GM23338 (cell line): ENCODE data around the gene NDP. TPM values are rescaled to one million over a fixed set of nuclear protein-coding genes. Genes with fewer than 3 reads are reported as not detected.

Experiments
- ATAC-seq: fragments of 200-7000 bp; cut with Tn5 transposase; 3 replicates; pipeline ENCODE4 v1.9.1; 2020
- DNase-seq: peaks from one replicate; pipeline ENCODE4 v3.0.0-alpha.2; 2015; ENCODE audit warnings: low spot score
- H2AFZ ChIP-seq: fragments of 200-600 bp; sonication (generic); 2 replicates; pipeline ENCODE4 v1.8.0; 2016; ENCODE audit warnings: antibody characterized with exemption, mild to moderate bottlenecking, moderate library complexity
- H3F3A ChIP-seq: fragments of 200-600 bp; sonication (generic); replicated peaks from 2 replicates; pipeline ENCODE4 v1.8.0; 2017; ENCODE audit warnings: antibody characterized with exemption, mixed run types, low read depth
- H3K27ac ChIP-seq: fragments of 200-600 bp; sonication (generic); 2 replicates; pipeline ENCODE4 v1.6.1; 2016; ENCODE audit warnings: low read depth
- H3K27me3 ChIP-seq: fragments of 200-600 bp; sonication (generic); 2 replicates; pipeline ENCODE4 v1.8.0; 2016; ENCODE audit warnings: mild to moderate bottlenecking, mixed run types, moderate library complexity; ENCODE audit not compliant: insufficient read depth
- H3K36me3 ChIP-seq: fragments of 200-600 bp; sonication (generic); 2 replicates; pipeline ENCODE4 v1.8.0; 2016; ENCODE audit warnings: mild to moderate bottlenecking; ENCODE audit not compliant: insufficient read depth
- H3K4me1 ChIP-seq: fragments of 200-600 bp; sonication (generic); 2 replicates; pipeline ENCODE4 v1.8.0; 2016; ENCODE audit warnings: mild to moderate bottlenecking, moderate library complexity; ENCODE audit not compliant: insufficient read depth
- H3K4me2 ChIP-seq: fragments of 200-600 bp; sonication (generic); 2 replicates; pipeline ENCODE4 v1.7.1; 2017; ENCODE audit warnings: mixed run types
- H3K4me3 ChIP-seq: fragments of 200-600 bp; sonication (generic); 2 replicates; pipeline ENCODE4 v1.6.1; 2016; ENCODE audit warnings: mixed run types
- H3K79me2 ChIP-seq: fragments of 200-600 bp; sonication (generic); replicated peaks from 2 replicates; pipeline ENCODE4 v1.8.0; 2017; ENCODE audit warnings: mild to moderate bottlenecking; ENCODE audit not compliant: insufficient read depth
- H3K9me2 ChIP-seq: fragments of 200-600 bp; sonication (generic); 2 replicates; pipeline ENCODE4 v1.8.0; 2017; ENCODE audit not compliant: insufficient read depth
- H4K20me1 ChIP-seq: fragments of 200-600 bp; sonication (generic); replicated peaks from 2 replicates; pipeline ENCODE4 v1.8.0; 2017; ENCODE audit warnings: mild to moderate bottlenecking; ENCODE audit not compliant: insufficient read depth
- H3K27ac Mint-ChIP-seq: 2 replicates; pipeline ENCODE4 v1.8.0; 2020; ENCODE audit warnings: inconsistent platforms, mild to moderate bottlenecking, moderate library complexity, mixed read lengths
- H3K27me3 Mint-ChIP-seq: 3 replicates; pipeline ENCODE4 v1.8.0; 2022; ENCODE audit warnings: low read depth, mild to moderate bottlenecking, moderate library complexity, mixed read lengths, inconsistent platforms; ENCODE audit not compliant: insufficient read depth, poor library complexity
- H3K36me3 Mint-ChIP-seq: 3 replicates; pipeline ENCODE4 v1.8.0; 2021; ENCODE audit warnings: low read depth, mild to moderate bottlenecking, inconsistent platforms, moderate library complexity, mixed read lengths
- H3K4me1 Mint-ChIP-seq: 3 replicates; pipeline ENCODE4 v1.8.0; 2020; ENCODE audit warnings: mild to moderate bottlenecking, inconsistent platforms, mixed read lengths
- H3K4me3 Mint-ChIP-seq: 3 replicates; pipeline ENCODE4 v1.8.0; 2021; ENCODE audit warnings: moderate library complexity, mild to moderate bottlenecking, inconsistent platforms, mixed read lengths
- H3K9me3 Mint-ChIP-seq: 3 replicates; pipeline ENCODE4 v1.8.0; 2020; ENCODE audit warnings: moderate library complexity, mild to moderate bottlenecking, inconsistent platforms, mixed read lengths
- CREB1 ChIP-seq: fragments of 250-450 bp; sonication (Bioruptor Pico); IDR thresholded peaks from 2 replicates; pipeline ENCODE4 v1.5.0; 2020; ENCODE audit warnings: low read depth, mild to moderate bottlenecking, moderate library complexity
- CTCF ChIP-seq, 2 experiments: fragments of 200-600 bp in 1 of 2; sonication (generic) in 1 of 2; conservative IDR thresholded peaks; 2 replicates each; pipeline versions ENCODE4 v1.5.1 to v1.6.1; 2016 to 2017; ENCODE audit warnings: antibody characterized with exemption in 2 of 2, low read depth in 2 of 2, mild to moderate bottlenecking in 2 of 2, moderate library complexity in 1 of 2
- ETS1 ChIP-seq: IDR thresholded peaks from 2 replicates; pipeline ENCODE4 v1.6.1; 2016; ENCODE audit warnings: antibody characterized with exemption
- EZH2 ChIP-seq: fragments of 200-600 bp; sonication (generic); IDR thresholded peaks from one replicate; pipeline ENCODE4 v1.8.0; 2017; ENCODE audit warnings: antibody characterized with exemption, mild to moderate bottlenecking, low read depth; ENCODE audit not compliant: unreplicated experiment
- EZH2phosphoT487 ChIP-seq: fragments of 200-600 bp; sonication (generic); IDR thresholded peaks from one replicate; pipeline ENCODE4 v1.8.1; 2018; ENCODE audit warnings: antibody characterized with exemption; ENCODE audit not compliant: unreplicated experiment
- JUNB ChIP-seq: IDR thresholded peaks from one replicate; pipeline ENCODE4 v1.6.1; 2016; ENCODE audit warnings: antibody characterized with exemption; ENCODE audit not compliant: unreplicated experiment
- NANOG ChIP-seq: IDR thresholded peaks from 2 replicates; pipeline ENCODE4 v1.6.1; 2016; ENCODE audit warnings: antibody characterized with exemption, borderline replicate concordance
- POLR2AphosphoS5 ChIP-seq: IDR thresholded peaks from 2 replicates; pipeline ENCODE4 v1.6.1; 2016; ENCODE audit warnings: antibody characterized with exemption, low read depth
- REST ChIP-seq: IDR thresholded peaks from one replicate; pipeline ENCODE4 v1.6.1; 2018; ENCODE audit warnings: antibody characterized with exemption; ENCODE audit not compliant: unreplicated experiment
- STAT1 ChIP-seq: IDR thresholded peaks from one replicate; pipeline ENCODE4 v1.6.1; 2016; ENCODE audit warnings: antibody characterized with exemption; ENCODE audit not compliant: unreplicated experiment
- ZNF114 ChIP-seq: fragments of 250-450 bp; sonication (Bioruptor Pico); IDR thresholded peaks from 2 replicates; pipeline ENCODE4 v1.5.0; 2020; ENCODE audit warnings: mild to moderate bottlenecking, moderate library complexity
- ZNF462 ChIP-seq: fragments of 250-450 bp; sonication (Bioruptor Pico); IDR thresholded peaks from 2 replicates; pipeline ENCODE4 v1.5.0; 2020; ENCODE audit warnings: mild to moderate bottlenecking, moderate library complexity
- polyA plus RNA-seq: library from polyadenylated mRNA; unstranded; fragments of >200 nt; fragmentation: Nextera tagmentation; extraction: Ambion mirVana; gene quantifications from 2 replicates; pipeline ENCODE4 v1.2.1, GENCODE V29; 2016
- total RNA-seq: library from RNA; depleted of rRNA; stranded (reverse); fragments of >200 nt; shearing (Covaris generic); gene quantifications from 2 replicates; pipeline ENCODE4 v1.2.3, GENCODE V29; 2014

Gene NDP
- total and polyA plus RNA-seq, 2 experiments from 2014 or later: 0.14 TPM; not detected in 1

- Mint-ChIP-seq H3K9me3 (peaks cover 4% of the 10 kb centered on the region), H3K4me1 (peaks cover 15% of the 10 kb centered on the region), H3K36me3 (no peaks in the 10 kb centered on the region; the same call in 2 of the 3 replicates), H3K4me3 (no peak overlapping the region), H3K27ac (no peak overlapping the region), H3K27me3 (peaks cover 9% of the 10 kb centered on the region)
- H3K27me3 ChIP-seq: peaks cover 16% of the 10 kb centered on the region; the same call in 1 of the 2 replicates
- no peaks in the 10 kb centered on the region for H3K79me2 ChIP-seq
- H3K36me3 ChIP-seq: no peaks in the 10 kb centered on the region
- no peaks in the 10 kb centered on the region for H4K20me1 ChIP-seq
- H3K27ac ChIP-seq: no peak overlapping the region
- H3K4me3 ChIP-seq: no peak overlapping the region
- TF ChIP-seq ZNF114: no peak
- TF ChIP-seq ZNF462 (CRISPR knock-in tag): no peak
- no peak for TF ChIP-seq NANOG
- TF ChIP-seq CREB1 (CRISPR knock-in tag): no peak
- no peak for TF ChIP-seq REST
- no peak for TF ChIP-seq STAT1
- no peak for TF ChIP-seq ETS1
- no peak for TF ChIP-seq CTCF (conservative IDR thresholded peaks at IDR 0.05; ENCODE audit: low read depth in 2 of 2)
- TF ChIP-seq EZH2: no peak
- TF ChIP-seq POLR2AphosphoS5: no peak
- no peak for TF ChIP-seq EZH2phosphoT487
- TF ChIP-seq JUNB: no peak
- H2AFZ ChIP-seq: no peak overlapping the region
- no peak for ATAC-seq
- H3K4me2 ChIP-seq: no peak overlapping the region
- DNase-seq: no peak
- 0 out of 2 replicates have a peak, but pooled peaks cover 3% of the 10 kb centered on the region for H3F3A ChIP-seq
- H3K4me1 ChIP-seq: peaks cover 20% of the 10 kb centered on the region
- no peaks in the 10 kb centered on the region for H3K9me2 ChIP-seq
These were observed 2.6 kb upstream of the NDP start for GRCh38 chrX:43975796-43976195.
